Stimulated activated CD4-positive, alpha-beta T cell treated with anti-CD3 and anti-CD28 coated beads, Interleukin-2, amount 100 ng/mL, for 48 hours (primary cell): ENCODE measurements around the gene TRPC4AP.

Source experiments
- DNase-seq, 2 donors: peaks; one replicate each; pipeline ENCODE4 v3.0.0-alpha.2; 2020

TRPC4AP gene

GRCh38 chr20:35012227-35013069 lies 80.2 kb downstream of the TRPC4AP start:
- DNase-seq = no peak

GRCh38 chr20:35011589-35012226 lies 80.9 kb downstream of the TRPC4AP start:
- no peak for DNase-seq

GRCh38 chr20:35010405-35011192 lies 82.0 kb downstream of the TRPC4AP start:
- no peak for DNase-seq

GRCh38 chr20:35009665-35010328 lies 82.8 kb downstream of the TRPC4AP start:
- no peak for DNase-seq

- no peak for DNase-seq
Measured at GRCh38 chr20:35008411-35009342, 83.9 kb downstream of the TRPC4AP start.

- DNase-seq = no peak
Measured at GRCh38 chr20:35007891-35008290, 84.7 kb downstream of the TRPC4AP start.

GRCh38 chr20:35007413-35007812 lies 85.2 kb downstream of the TRPC4AP start:
- DNase-seq = no peak

GRCh38 chr20:35006531-35006971 lies 86.1 kb downstream of the TRPC4AP start:
- no peak for DNase-seq

GRCh38 chr20:35006009-35006408 lies 86.6 kb downstream of the TRPC4AP start:
- no peak for DNase-seq

GRCh38 chr20:35005463-35005961 lies 87.1 kb downstream of the TRPC4AP start:
- DNase-seq = no peak

GRCh38 chr20:35004749-35005462 lies 87.7 kb downstream of the TRPC4AP start:
- no peak for DNase-seq

GRCh38 chr20:35004051-35004725 lies 88.4 kb downstream of the TRPC4AP start:
- DNase-seq = no peak

GRCh38 chr20:35003211-35004031 lies 89.2 kb downstream of the TRPC4AP start:
- DNase-seq = no peak

- DNase-seq = no peak
Measured at GRCh38 chr20:35002426-35003210, 90.0 kb downstream of the TRPC4AP start.

- DNase-seq = no peak
Measured at GRCh38 chr20:35001596-35002362, 90.8 kb downstream of the TRPC4AP start.

- DNase-seq = no peak
Measured at GRCh38 chr20:35000922-35001595, 91.5 kb downstream of the TRPC4AP start.

- no peak for DNase-seq
Measured at GRCh38 chr20:35000311-35000921, 92.2 kb downstream of the TRPC4AP start.
